Kidney (tissue), 14 donors: ENCODE measurements around the gene SPARC. TPM values are rescaled to one million over a fixed set of nuclear protein-coding genes. Genes with fewer than 3 reads are reported as not detected.

ENCODE experiments used
- DNase-seq, 5 donors: peaks; one replicate each; pipeline ENCODE4 v3.0.0-alpha.2; 2013 to 2020
- FAIRE-seq: peaks from 2 replicates; lab custom pipeline; 2012; peaks lifted over from hg19 to GRCh38; lab: Jason Lieb, UNC
- H3K27ac ChIP-seq, 2 donors: one replicate each; pipeline ENCODE4 v1.7.0; 2013; ENCODE audit warnings: low read depth in 2 of 2, low read length in 2 of 2, inconsistent platforms in 1 of 2
- H3K27me3 ChIP-seq: one replicate; pipeline ENCODE4 v1.7.1; 2013; ENCODE audit warnings: low read length, inconsistent platforms; ENCODE audit not compliant: control insufficient read depth, insufficient read depth
- H3K36me3 ChIP-seq, 3 donors: one replicate each; pipeline versions ENCODE4 v1.7.0 to v1.7.1; 2013; ENCODE audit warnings: low read length in 3 of 3, control low read depth in 1 of 3, inconsistent platforms in 1 of 3; ENCODE audit not compliant: insufficient read depth in 3 of 3, control insufficient read depth in 2 of 3
- H3K4me1 ChIP-seq, 3 donors: one replicate each; pipeline versions ENCODE4 v1.7.0 to v1.7.1; 2013; ENCODE audit warnings: low read length in 3 of 3, inconsistent platforms in 1 of 3, low read depth in 1 of 3; ENCODE audit not compliant: control insufficient read depth in 2 of 3, insufficient read depth in 2 of 3
- H3K4me3 ChIP-seq, 3 donors: one replicate each; pipeline versions ENCODE4 v1.7.0 to v1.8.1; 2013; ENCODE audit warnings: low read length in 3 of 3, control low read depth in 1 of 3, inconsistent platforms in 1 of 3
- H3K9ac ChIP-seq, 3 donors: one replicate each; pipeline versions ENCODE4 v1.7.0 to v1.7.1; 2013; ENCODE audit warnings: low read length in 3 of 3, control low read depth in 1 of 3, inconsistent platforms in 1 of 3
- H3K9me3 ChIP-seq, 3 donors: one replicate each; pipeline versions ENCODE4 v1.7.0 to v1.7.1; 2013; ENCODE audit warnings: low read length in 3 of 3, control low read depth in 1 of 3, inconsistent platforms in 1 of 3; ENCODE audit not compliant: control insufficient read depth in 2 of 3, insufficient read depth in 1 of 3
- CTCF ChIP-seq: IDR thresholded peaks from 3 replicates; pipeline ENCODE4 v1.5.1; 2012; ENCODE audit warnings: mild to moderate bottlenecking, moderate library complexity, borderline replicate concordance; ENCODE audit not compliant: insufficient read depth; ENCODE audit errors: extremely low read depth
- intact Hi-C: fragments of 100-400 bp; cut with DNase I; formaldehyde crosslinking; loops from one replicate; pipeline ENCODE4 v1.11.1; 2022
- polyA plus RNA-seq: library from polyadenylated mRNA; stranded (reverse); fragments of 350-450 nt; fragmentation: Illumina TruSeq; extraction: RNeasy Lipid Tissue Mini Kit (QIAGEN cat#74804); gene quantifications from one replicate; pipeline ENCODE4 v1.2.3, GENCODE V29; 2014; ENCODE audit warnings: low read depth, low replicate concordance; ENCODE audit not compliant: insufficient read depth
- total RNA-seq: library from RNA; stranded (reverse); fragmentation: NEBNext Ultra II Directional; extraction: Animal tissue kit (Norgen Biotek cat#: 25700); gene quantifications from one replicate; pipeline ENCODE4 v1.2.1, GENCODE V29; 2021
- donor health status: control.
- donor health status: control.
- donor health status: control.
- donor health status: control.
- donor health status: control.
- donor health status: DM: yes; HTN: yes; CAD: no.
- donor health status: Normal renal cell carcinoma (clear cell type).

SPARC gene
- total and polyA plus RNA-seq, 2 donors from 2014 or later = 581 to 637 TPM

DNA sequence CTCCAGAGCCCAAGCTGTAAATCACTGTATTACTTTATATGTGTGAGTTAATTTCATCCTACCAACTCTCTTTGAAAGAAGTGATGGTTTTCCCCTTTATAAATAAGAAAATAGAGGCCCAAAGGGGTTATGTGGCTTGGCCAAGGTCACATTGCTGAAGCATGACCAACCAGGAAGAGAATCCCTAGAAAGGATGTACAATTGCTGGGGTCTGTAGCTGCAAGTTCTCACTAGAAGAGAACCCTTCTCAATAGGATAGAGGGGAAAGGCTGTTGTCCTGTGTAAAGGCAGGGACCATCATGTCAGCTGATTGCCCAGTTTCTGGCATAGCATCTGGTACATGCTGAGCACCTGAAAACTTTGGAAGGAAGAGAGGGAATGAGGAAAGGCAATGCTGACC, 56.6 kb downstream of the SPARC start:
- no peaks in the 10 kb centered on the region for H3K36me3 ChIP-seq
- TF ChIP-seq CTCF = no peak
- H3K4me1 ChIP-seq = peaks cover 0 to 2% (median 0%) of the 10 kb centered on the region in 3 donors
- no peaks in the 10 kb centered on the region for H3K27me3 ChIP-seq
- no peak overlapping the region for H3K27ac ChIP-seq
- DNase-seq = no peak
- H3K9ac ChIP-seq = no peak overlapping the region
- intact Hi-C loops = no loop called here
- no peak overlapping the region for H3K4me3 ChIP-seq
- no peak for FAIRE-seq
- no peaks in the 10 kb centered on the region for H3K9me3 ChIP-seq

DNA sequence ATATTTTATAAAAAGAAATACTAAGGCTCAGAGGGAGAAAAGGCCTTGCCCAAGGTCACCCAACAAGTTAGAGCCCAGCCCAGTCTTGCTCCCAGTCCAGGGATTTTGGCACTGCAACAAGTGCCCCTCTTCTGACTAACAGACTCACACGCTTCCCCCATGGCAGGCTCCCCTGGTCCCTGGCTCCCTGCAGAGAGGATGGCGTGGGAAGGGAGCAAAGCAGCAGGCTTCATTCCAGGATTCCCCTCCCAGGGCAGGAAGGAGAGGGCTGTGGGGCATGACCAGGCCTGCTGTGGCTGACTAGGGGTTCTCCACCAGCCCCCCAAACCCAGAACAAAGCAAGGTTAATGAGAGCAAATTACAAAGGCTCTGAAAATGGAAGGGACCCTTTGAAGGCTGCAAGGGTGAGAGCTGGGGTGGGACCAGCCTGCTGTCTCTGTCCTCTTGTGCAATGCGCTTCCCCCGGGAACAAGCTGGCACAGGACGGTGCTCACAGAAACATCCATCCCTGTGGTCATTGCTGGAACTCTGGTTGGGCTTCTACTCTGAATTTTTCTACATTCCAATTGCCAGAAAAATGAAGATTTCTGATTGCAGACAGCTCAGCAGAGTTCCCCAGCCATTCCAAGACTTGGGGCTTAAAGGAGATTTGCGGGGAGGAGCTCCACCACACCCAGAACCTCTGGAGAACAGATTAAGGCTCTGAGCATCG, 58.4 kb downstream of the SPARC start:
- Histone ChIP-seq H3K4me3 (no peak overlapping the region), H3K9ac (no peak overlapping the region), H3K4me1 (peaks cover 0 to 2% (median 0%) of the 10 kb centered on the region in 3 donors), H3K36me3 (no peaks in the 10 kb centered on the region), H3K27me3 (no peaks in the 10 kb centered on the region), H3K27ac (no peak overlapping the region), H3K9me3 (no peaks in the 10 kb centered on the region)
- DNase-seq = no peak
- intact Hi-C loops = no loop called here
- FAIRE-seq = no peak
- TF ChIP-seq CTCF = no peak

DNA sequence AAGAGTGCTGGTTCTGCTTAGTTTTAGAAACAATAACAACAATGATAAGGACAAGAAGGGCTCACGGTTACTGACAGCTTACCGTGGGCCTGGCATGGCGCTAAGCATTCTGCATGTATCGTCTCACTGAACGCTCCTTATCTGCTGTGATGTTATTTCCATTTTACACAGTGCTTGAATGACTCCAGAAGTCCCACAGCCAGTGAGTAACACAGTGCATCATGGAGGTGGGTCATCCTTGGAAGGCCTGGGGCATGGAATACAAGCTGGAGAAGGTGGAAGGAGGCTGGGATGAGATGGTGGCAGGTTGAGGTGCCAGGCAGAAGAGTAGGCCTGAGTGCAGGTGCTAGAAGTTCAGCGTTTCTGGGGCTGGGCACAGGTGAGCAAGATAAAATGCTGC, 59.1 kb downstream of the SPARC start:
- Histone ChIP-seq H3K4me1 (peaks cover 0 to 2% (median 0%) of the 10 kb centered on the region in 3 donors), H3K27ac (no peak overlapping the region), H3K4me3 (no peak overlapping the region), H3K9me3 (no peaks in the 10 kb centered on the region), H3K36me3 (no peaks in the 10 kb centered on the region), H3K9ac (no peak overlapping the region), H3K27me3 (no peaks in the 10 kb centered on the region)
- no peak for TF ChIP-seq CTCF
- DNase-seq (no peak), FAIRE-seq (no peak)
- intact Hi-C loops = no loop called here
